Measurements from ENCODE around the gene CYP27B1. TPM values are rescaled to one million over a fixed set of nuclear protein-coding genes. Genes with fewer than 3 reads are reported as not detected.
A peak's percentile ranks its signal among the peaks of the same experiment; 100 is the strongest.

CYP27B1 gene
- total and polyA plus RNA-seq, 7 experiments from 2014 or later: 0.20 to 2.6 (median 1.6) TPM; not detected in 1

DNA sequence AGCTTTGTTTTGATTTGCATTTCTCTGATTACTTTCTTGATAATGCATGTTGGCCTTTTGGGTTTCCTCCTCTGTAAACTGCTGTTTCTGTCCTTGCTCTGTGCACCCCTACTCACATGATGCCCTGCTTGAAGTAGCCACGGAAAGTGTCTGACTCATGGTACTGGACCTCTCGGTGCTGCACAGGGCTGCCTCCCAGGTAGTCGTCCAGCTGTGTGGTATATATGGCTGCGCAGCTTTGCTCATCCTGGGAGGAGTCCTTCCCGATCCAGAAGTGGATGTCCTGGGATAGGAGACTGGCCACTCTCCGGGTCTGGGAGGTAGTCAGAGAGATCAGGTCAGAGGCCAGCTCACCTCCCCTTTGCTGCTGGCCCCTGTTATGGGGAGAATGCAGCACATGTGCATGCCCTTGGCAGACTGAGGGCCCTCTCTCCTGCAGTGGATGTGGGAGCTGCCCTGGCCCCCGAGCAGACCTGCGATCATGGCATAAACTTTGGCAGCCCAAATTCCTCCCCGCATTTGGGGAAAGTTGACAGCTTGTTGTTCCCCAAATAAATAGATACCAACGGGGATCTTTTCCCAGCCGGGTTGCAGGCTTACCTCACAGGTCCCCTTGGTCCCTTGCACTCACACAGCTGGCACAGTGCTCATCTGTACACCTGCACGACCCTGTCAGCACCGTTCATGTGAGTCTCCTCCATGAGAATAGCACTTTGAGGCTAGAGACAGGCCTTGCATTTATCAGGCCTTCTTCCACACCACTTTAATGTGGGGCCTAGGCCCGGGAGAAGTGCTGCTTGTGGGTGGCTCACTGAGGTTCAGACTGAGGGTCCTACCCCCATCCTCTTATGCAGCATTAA is 46.5 kb upstream of the CYP27B1 start:
- CTCF ChIA-PET: interaction anchor here (0.6 to 1.6 kb wide), 4 partner anchors 10 to 102 kb away, joined by 3 to 5 read pairs (median 4); no protein-coding TSS in a partner anchor
- Histone ChIP-seq H3K4me1 (ENCODE audit: control insufficient read depth in 2 of 2, insufficient read depth in 2 of 2, low read length in 2 of 2) (no peaks in the 10 kb centered on the region), H3K4me3 (ENCODE audit: low read length) (no peak overlapping the region), H3K9me3 (ENCODE audit: control insufficient read depth in 2 of 3, low read length in 3 of 3) (no peaks in the 10 kb centered on the region), H3K27me3 (ENCODE audit: control insufficient read depth in 2 of 2, insufficient read depth in 2 of 2, low read length in 2 of 2) (no peaks in the 10 kb centered on the region), H3K27ac (ENCODE audit: low read depth, low read length) (no peak overlapping the region), H3K36me3 (ENCODE audit: control insufficient read depth in 2 of 3, insufficient read depth in 3 of 3, low read length in 3 of 3) (peaks cover 0 to 23% (median 0%) of the 10 kb centered on the region in 3 experiments)
- no peak for DNase-seq
- Mint-ChIP-seq H3K36me3 (peaks cover 0 to 24% (median 0%) of the 10 kb centered on the region in 5 donors), H3K4me1 (peaks cover 0 to 10% (median 6%) of the 10 kb centered on the region in 7 donors), H3K4me3 (no peak overlapping the region), H3K9me3 (no peaks in the 10 kb centered on the region), H3K27ac (peak overlapping the region in 1 of 9 donors; percentile 8), H3K27me3 (no peaks in the 10 kb centered on the region)
- POLR2A ChIA-PET: no interaction called here
- intact Hi-C loops (cut with micrococcal nuclease): no loop called here
- ATAC-seq: peak; percentile 26

GRCh38 chr12:57811028-57811755 is 44.3 kb upstream of the CYP27B1 start:
- Mint-ChIP-seq H3K27ac (peak overlapping the region in 1 of 9 donors; percentile 10), H3K4me3 (no peak overlapping the region), H3K27me3 (no peaks in the 10 kb centered on the region), H3K4me1 (peaks cover 0 to 9% (median 4%) of the 10 kb centered on the region in 7 donors), H3K9me3 (no peaks in the 10 kb centered on the region), H3K36me3 (peaks cover 0 to 35% (median 0%) of the 10 kb centered on the region in 5 donors)
- H3K4me1 ChIP-seq (ENCODE audit: control insufficient read depth in 2 of 2, insufficient read depth in 2 of 2, low read length in 2 of 2): no peaks in the 10 kb centered on the region
- H3K4me3 ChIP-seq (ENCODE audit: low read length): no peak overlapping the region
- DNase-seq: no peak
- no peak for ATAC-seq
- no peak overlapping the region for H3K27ac ChIP-seq (ENCODE audit: low read depth, low read length)
- peaks cover 0 to 40% (median 0%) of the 10 kb centered on the region in 3 experiments for H3K36me3 ChIP-seq (ENCODE audit: control insufficient read depth in 2 of 3, insufficient read depth in 3 of 3, low read length in 3 of 3)
- ChIA-PET POLR2A (no interaction called here), CTCF (interaction anchor here (0.6 to 1.1 kb wide), 2 partner anchors 28 to 94 kb away, joined by 3 read pairs; no protein-coding TSS in a partner anchor)
- H3K9me3 ChIP-seq (ENCODE audit: control insufficient read depth in 2 of 3, low read length in 3 of 3): no peaks in the 10 kb centered on the region
- H3K27me3 ChIP-seq (ENCODE audit: control insufficient read depth in 2 of 2, insufficient read depth in 2 of 2, low read length in 2 of 2): no peaks in the 10 kb centered on the region
- intact Hi-C loops (cut with micrococcal nuclease): no loop called here

- DNase-seq (no peak), ATAC-seq (no peak)
- H3K27me3 Mint-ChIP-seq: no peaks in the 10 kb centered on the region
- no peak overlapping the region for H3K27ac ChIP-seq (ENCODE audit: low read depth, low read length)
- H3K9me3 Mint-ChIP-seq: no peaks in the 10 kb centered on the region
- no peaks in the 10 kb centered on the region for H3K9me3 ChIP-seq (ENCODE audit: control insufficient read depth in 2 of 3, low read length in 3 of 3)
- intact Hi-C loops (cut with micrococcal nuclease): no loop called here
- no peaks in the 10 kb centered on the region for H3K27me3 ChIP-seq (ENCODE audit: control insufficient read depth in 2 of 2, insufficient read depth in 2 of 2, low read length in 2 of 2)
- CTCF ChIA-PET: interaction anchor here (1.1 kb wide), 1 partner anchor 27 kb away, joined by 3 read pairs; no protein-coding TSS in a partner anchor
- H3K4me3 ChIP-seq (ENCODE audit: low read length): no peak overlapping the region
- no peak overlapping the region for H3K27ac Mint-ChIP-seq
- POLR2A ChIA-PET: interaction anchor here (0.6 to 1.2 kb wide), 2 partner anchors 8 to 46 kb away, joined by 3 read pairs; partner anchors contain the start of gene AVIL
- H3K36me3 Mint-ChIP-seq: peaks cover 0 to 35% (median 0%) of the 10 kb centered on the region in 5 donors
- H3K36me3 ChIP-seq (ENCODE audit: control insufficient read depth in 2 of 3, insufficient read depth in 3 of 3, low read length in 3 of 3): peaks cover 0 to 40% (median 0%) of the 10 kb centered on the region in 3 experiments
- no peaks in the 10 kb centered on the region for H3K4me1 ChIP-seq (ENCODE audit: control insufficient read depth in 2 of 2, insufficient read depth in 2 of 2, low read length in 2 of 2)
- peaks cover 0 to 9% (median 0%) of the 10 kb centered on the region in 7 donors for H3K4me1 Mint-ChIP-seq
- no peak overlapping the region for H3K4me3 Mint-ChIP-seq
These were observed 43.6 kb upstream of the CYP27B1 start for GRCh38 chr12:57810450-57810849.

DNA sequence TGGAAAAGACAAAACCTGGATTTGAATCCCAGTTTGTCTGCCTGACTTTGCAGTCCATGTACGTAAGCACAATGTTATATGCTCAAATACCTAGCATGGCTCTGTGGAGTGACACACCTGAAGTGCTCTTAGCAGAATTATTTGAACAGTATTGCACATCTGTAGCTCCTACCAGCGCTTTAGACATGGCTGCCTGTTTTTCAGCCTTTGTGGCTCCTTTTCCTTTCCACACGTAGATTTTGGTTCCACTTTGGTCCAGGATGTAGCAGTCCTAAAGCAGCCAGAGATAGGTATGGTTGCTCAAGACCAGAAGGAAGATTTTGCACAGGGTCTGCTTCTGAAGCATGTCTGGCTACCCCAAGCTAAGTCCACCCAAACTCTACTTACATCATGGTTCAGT is 42.5 kb upstream of the CYP27B1 start:
- H3K4me1 ChIP-seq (ENCODE audit: control insufficient read depth in 2 of 2, insufficient read depth in 2 of 2, low read length in 2 of 2): no peaks in the 10 kb centered on the region
- peaks cover 0 to 40% (median 0%) of the 10 kb centered on the region in 3 experiments for H3K36me3 ChIP-seq (ENCODE audit: control insufficient read depth in 2 of 3, insufficient read depth in 3 of 3, low read length in 3 of 3)
- Mint-ChIP-seq H3K9me3 (no peaks in the 10 kb centered on the region), H3K27me3 (no peaks in the 10 kb centered on the region), H3K36me3 (peaks cover 0 to 35% (median 0%) of the 10 kb centered on the region in 5 donors), H3K27ac (no peak overlapping the region), H3K4me3 (no peak overlapping the region), H3K4me1 (peaks cover 0 to 6% (median 0%) of the 10 kb centered on the region in 7 donors)
- H3K27me3 ChIP-seq (ENCODE audit: control insufficient read depth in 2 of 2, insufficient read depth in 2 of 2, low read length in 2 of 2): no peaks in the 10 kb centered on the region
- intact Hi-C loops (cut with micrococcal nuclease): no loop called here
- POLR2A ChIA-PET: interaction anchor here (0.9 to 1.2 kb wide), 2 partner anchors 9 to 90 kb away, joined by 3 read pairs; partner anchors contain the start of gene AVIL
- DNase-seq (no peak), ATAC-seq (no peak)
- H3K4me3 ChIP-seq (ENCODE audit: low read length): no peak overlapping the region
- H3K9me3 ChIP-seq (ENCODE audit: control insufficient read depth in 2 of 3, low read length in 3 of 3): no peaks in the 10 kb centered on the region
- CTCF ChIA-PET: interaction anchor here (1.1 kb wide), 1 partner anchor 89 kb away, joined by 3 read pairs; no protein-coding TSS in a partner anchor
- H3K27ac ChIP-seq (ENCODE audit: low read depth, low read length): no peak overlapping the region

GRCh38 chr12:57808351-57808750 is 41.5 kb upstream of the CYP27B1 start:
- no peak overlapping the region for H3K27ac Mint-ChIP-seq
- ChIA-PET POLR2A (interaction anchor here (0.9 kb wide), 1 partner anchor 91 kb away, joined by 3 read pairs; no protein-coding TSS in a partner anchor), CTCF (interaction anchor here (0.7 to 1.1 kb wide), 2 partner anchors 27 to 90 kb away, joined by 3 to 5 read pairs; no protein-coding TSS in a partner anchor)
- DNase-seq: no peak
- H3K27me3 Mint-ChIP-seq: no peaks in the 10 kb centered on the region
- H3K36me3 Mint-ChIP-seq: peaks cover 0 to 40% (median 3%) of the 10 kb centered on the region in 5 donors
- peaks cover 0 to 4% (median 0%) of the 10 kb centered on the region in 7 donors for H3K4me1 Mint-ChIP-seq
- Histone ChIP-seq H3K9me3 (ENCODE audit: control insufficient read depth in 2 of 3, low read length in 3 of 3) (no peaks in the 10 kb centered on the region), H3K36me3 (ENCODE audit: control insufficient read depth in 2 of 3, insufficient read depth in 3 of 3, low read length in 3 of 3) (peaks cover 0 to 40% (median 0%) of the 10 kb centered on the region in 3 experiments), H3K4me3 (ENCODE audit: low read length) (no peak overlapping the region), H3K27ac (ENCODE audit: low read depth, low read length) (no peak overlapping the region), H3K27me3 (ENCODE audit: control insufficient read depth in 2 of 2, insufficient read depth in 2 of 2, low read length in 2 of 2) (no peaks in the 10 kb centered on the region), H3K4me1 (ENCODE audit: control insufficient read depth in 2 of 2, insufficient read depth in 2 of 2, low read length in 2 of 2) (no peaks in the 10 kb centered on the region)
- no peak overlapping the region for H3K4me3 Mint-ChIP-seq
- ATAC-seq: no peak
- no peaks in the 10 kb centered on the region for H3K9me3 Mint-ChIP-seq
- intact Hi-C loops (cut with micrococcal nuclease): no loop called here

DNA sequence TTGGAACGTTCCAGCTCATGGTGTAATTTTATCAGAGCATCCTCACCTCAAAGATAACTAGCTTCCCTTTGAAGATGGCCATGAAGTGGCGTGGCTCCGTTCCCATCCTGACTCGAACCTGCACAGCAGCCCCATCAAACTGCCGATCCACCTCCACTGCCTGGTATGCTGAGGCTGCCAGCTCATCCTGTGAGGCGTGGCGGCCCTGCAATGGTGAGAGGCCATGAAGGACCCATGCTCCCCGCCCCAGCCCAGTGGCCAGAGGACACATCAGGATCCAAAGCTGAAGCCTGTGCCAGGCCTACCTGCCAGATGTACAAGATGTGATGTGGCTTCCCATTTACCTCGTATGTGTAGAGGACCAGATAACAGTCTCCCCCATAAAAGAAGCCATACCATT is 40.4 kb upstream of the CYP27B1 start:
- Mint-ChIP-seq H3K27ac (no peak overlapping the region), H3K4me1 (peaks cover 0 to 4% (median 0%) of the 10 kb centered on the region in 7 donors), H3K27me3 (no peaks in the 10 kb centered on the region), H3K9me3 (no peaks in the 10 kb centered on the region), H3K36me3 (peaks cover 0 to 44% (median 6%) of the 10 kb centered on the region in 5 donors), H3K4me3 (no peak overlapping the region)
- Histone ChIP-seq H3K36me3 (ENCODE audit: control insufficient read depth in 2 of 3, insufficient read depth in 3 of 3, low read length in 3 of 3) (peaks cover 0 to 46% (median 0%) of the 10 kb centered on the region in 3 experiments), H3K9me3 (ENCODE audit: control insufficient read depth in 2 of 3, low read length in 3 of 3) (no peaks in the 10 kb centered on the region), H3K4me3 (ENCODE audit: low read length) (no peak overlapping the region), H3K4me1 (ENCODE audit: control insufficient read depth in 2 of 2, insufficient read depth in 2 of 2, low read length in 2 of 2) (no peaks in the 10 kb centered on the region), H3K27me3 (ENCODE audit: control insufficient read depth in 2 of 2, insufficient read depth in 2 of 2, low read length in 2 of 2) (no peaks in the 10 kb centered on the region), H3K27ac (ENCODE audit: low read depth, low read length) (no peak overlapping the region)
- intact Hi-C loops (cut with micrococcal nuclease): no loop called here
- ATAC-seq: no peak
- ChIA-PET CTCF (interaction anchor here (0.7 to 1.1 kb wide), 3 partner anchors 37 to 125 kb away, joined by 3 to 4 read pairs (median 3); no protein-coding TSS in a partner anchor), POLR2A (no interaction called here)
- no peak for DNase-seq
